Glutamatergic neuron (in vitro differentiated cells): ENCODE data around the gene CYB561D1. TPM values are rescaled to one million over a fixed set of nuclear protein-coding genes. Genes with fewer than 3 reads are reported as not detected.
A peak's percentile ranks its signal among the peaks of the same experiment; 100 is the strongest.

ENCODE experiments used
- DNase-seq: peaks from one replicate; pipeline ENCODE4 v3.0.0; 2022
- H3K27ac Mint-ChIP-seq: one replicate; pipeline ENCODE4 v1.8.0; 2020; ENCODE audit warnings: mild to moderate bottlenecking, mixed read lengths, inconsistent platforms; ENCODE audit not compliant: unreplicated experiment
- H3K27me3 Mint-ChIP-seq: one replicate; pipeline ENCODE4 v1.8.0; 2020; ENCODE audit warnings: mild to moderate bottlenecking, moderate library complexity, mixed read lengths, inconsistent platforms; ENCODE audit not compliant: unreplicated experiment
- H3K36me3 Mint-ChIP-seq: one replicate; pipeline ENCODE4 v1.8.0; 2020; ENCODE audit warnings: mild to moderate bottlenecking, mixed read lengths, inconsistent platforms; ENCODE audit not compliant: unreplicated experiment
- H3K4me1 Mint-ChIP-seq: one replicate; pipeline ENCODE4 v1.8.0; 2020; ENCODE audit warnings: mild to moderate bottlenecking, low read depth, mixed read lengths, inconsistent platforms; ENCODE audit not compliant: unreplicated experiment
- H3K4me3 Mint-ChIP-seq: one replicate; pipeline ENCODE4 v1.8.0; 2020; ENCODE audit warnings: mild to moderate bottlenecking, mixed read lengths, inconsistent platforms; ENCODE audit not compliant: unreplicated experiment
- H3K9me3 Mint-ChIP-seq: one replicate; pipeline ENCODE4 v1.8.0; 2020; ENCODE audit warnings: mild to moderate bottlenecking, moderate library complexity, mixed read lengths, inconsistent platforms; ENCODE audit not compliant: unreplicated experiment
- total RNA-seq: library from RNA; stranded (reverse); fragmentation: NEBNext Ultra II Directional; extraction: Animal tissue kit (Norgen Biotek cat#: 25700); gene quantifications from one replicate; pipeline ENCODE4 v1.2.1, GENCODE V29; 2021; ENCODE audit not compliant: unreplicated experiment
- TF ChIP-seq, protein P1 (sequence below): fragments of 200-600 bp; sonication (generic); IDR thresholded peaks from one replicate; pipeline ENCODE4 v1.5.0; 2021; ENCODE audit not compliant: partially characterized antibody, unreplicated experiment

Gene CYB561D1
- total RNA-seq, 1 donor from 2014 or later: 23.9 TPM

DNA sequence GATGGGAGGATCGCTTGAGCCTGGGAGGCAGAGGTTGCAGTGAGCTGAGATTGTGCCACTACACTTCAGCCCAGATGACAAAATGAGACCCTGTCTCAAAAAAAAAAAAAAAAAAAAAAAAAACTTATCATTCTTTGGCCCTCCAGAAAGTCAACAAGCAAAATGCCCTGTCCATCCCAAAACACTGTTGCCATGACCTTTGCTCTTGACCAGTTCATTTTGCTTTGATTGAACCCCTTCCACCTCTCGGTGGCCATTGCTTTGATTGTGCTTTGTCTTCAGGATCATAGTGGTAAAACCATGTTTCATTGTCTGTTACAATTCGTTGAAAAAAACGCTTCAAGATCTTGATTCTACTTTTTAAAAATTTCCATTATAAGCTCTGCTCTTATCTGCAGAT is 36.1 kb upstream of the CYB561D1 start:
- Mint-ChIP-seq H3K27me3 (no peaks in the 10 kb centered on the region), H3K4me1 (no peaks in the 10 kb centered on the region), H3K4me3 (no peak overlapping the region), H3K9me3 (peaks cover 2% of the 10 kb centered on the region), H3K36me3 (peaks cover 15% of the 10 kb centered on the region), H3K27ac (no peak overlapping the region)
- DNase-seq: no peak
- TF ChIP-seq, protein P1, sequence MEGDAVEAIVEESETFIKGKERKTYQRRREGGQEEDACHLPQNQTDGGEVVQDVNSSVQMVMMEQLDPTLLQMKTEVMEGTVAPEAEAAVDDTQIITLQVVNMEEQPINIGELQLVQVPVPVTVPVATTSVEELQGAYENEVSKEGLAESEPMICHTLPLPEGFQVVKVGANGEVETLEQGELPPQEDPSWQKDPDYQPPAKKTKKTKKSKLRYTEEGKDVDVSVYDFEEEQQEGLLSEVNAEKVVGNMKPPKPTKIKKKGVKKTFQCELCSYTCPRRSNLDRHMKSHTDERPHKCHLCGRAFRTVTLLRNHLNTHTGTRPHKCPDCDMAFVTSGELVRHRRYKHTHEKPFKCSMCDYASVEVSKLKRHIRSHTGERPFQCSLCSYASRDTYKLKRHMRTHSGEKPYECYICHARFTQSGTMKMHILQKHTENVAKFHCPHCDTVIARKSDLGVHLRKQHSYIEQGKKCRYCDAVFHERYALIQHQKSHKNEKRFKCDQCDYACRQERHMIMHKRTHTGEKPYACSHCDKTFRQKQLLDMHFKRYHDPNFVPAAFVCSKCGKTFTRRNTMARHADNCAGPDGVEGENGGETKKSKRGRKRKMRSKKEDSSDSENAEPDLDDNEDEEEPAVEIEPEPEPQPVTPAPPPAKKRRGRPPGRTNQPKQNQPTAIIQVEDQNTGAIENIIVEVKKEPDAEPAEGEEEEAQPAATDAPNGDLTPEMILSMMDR: no peak

DNA sequence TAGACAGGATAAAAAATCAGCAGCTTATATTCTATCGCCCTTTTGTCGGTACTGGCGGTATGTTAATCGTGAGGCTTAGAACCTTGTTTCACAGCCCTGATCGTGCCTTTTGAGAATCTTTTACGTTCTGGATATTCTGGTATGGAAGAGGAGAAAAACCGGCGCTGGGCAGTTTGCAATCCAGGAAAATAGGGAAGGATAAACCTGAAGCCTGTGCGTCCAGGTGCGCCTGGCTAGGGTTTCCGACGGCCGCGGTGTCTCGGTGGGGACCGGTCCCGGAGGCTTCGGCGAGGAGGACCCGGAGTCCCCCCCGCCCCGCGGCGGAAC is 27.8 kb upstream of the CYB561D1 start:
- H3K27ac Mint-ChIP-seq: no peak overlapping the region

DNA sequence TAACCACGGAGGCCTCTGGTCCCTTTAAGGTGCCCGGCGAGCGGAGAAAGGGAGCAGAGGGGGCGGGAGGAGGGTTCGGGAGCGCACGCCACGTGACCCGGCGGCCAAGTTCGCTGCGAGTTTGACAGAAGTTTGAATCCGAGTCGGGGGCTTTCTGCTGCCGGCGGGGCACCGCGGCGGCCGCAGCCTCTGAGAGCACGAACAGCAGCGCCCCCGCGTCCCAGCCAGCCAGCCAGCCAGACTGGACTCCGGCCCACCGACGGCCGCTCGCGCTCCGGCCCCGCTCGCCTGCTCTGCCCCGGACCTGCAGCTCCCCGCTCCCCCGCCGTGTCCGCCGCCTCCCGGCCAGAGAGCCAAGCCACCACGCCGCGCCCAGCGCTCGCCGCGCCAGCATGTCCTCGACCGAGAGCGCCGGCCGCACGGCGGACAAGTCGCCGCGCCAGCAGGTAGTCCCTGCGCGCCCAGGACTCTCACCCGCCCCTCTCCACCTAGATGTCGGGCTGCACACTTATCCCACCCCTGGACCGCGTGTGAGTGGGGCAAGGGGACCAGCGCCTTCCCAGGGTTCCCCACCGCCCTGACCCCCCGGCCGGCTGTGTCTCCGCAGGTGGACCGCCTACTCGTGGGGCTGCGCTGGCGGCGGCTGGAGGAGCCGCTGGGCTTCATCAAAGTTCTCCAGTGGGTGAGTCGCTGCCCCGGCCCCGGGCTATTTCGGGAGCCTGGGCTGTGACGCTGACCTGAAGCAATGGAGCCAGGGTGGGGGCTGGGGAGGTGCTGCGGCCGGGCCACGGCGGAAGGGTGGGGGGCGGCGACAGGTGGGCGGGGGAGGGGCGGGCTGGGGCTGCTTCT is 27.2 kb upstream of the CYB561D1 start, which contains the start of gene SYPL2:
Gene SYPL2 (plus strand): TSS at position 95 of the 849 bp plus-strand sequence. CDS start 298 bp downstream, at position 393.
- peak within 1 kb of the TSS; percentile 82 for H3K4me3 Mint-ChIP-seq
- DNase-seq: peak; percentile 48
- H3K27me3 Mint-ChIP-seq: peaks cover 12% of the 10 kb centered on the region
- H3K36me3 Mint-ChIP-seq: no peaks in the 10 kb centered on the region
- peaks cover 2% of the 10 kb centered on the region for H3K9me3 Mint-ChIP-seq
- no peaks in the 10 kb centered on the region for H3K4me1 Mint-ChIP-seq
- H3K27ac Mint-ChIP-seq: no peak within 1 kb of the TSS
- TF ChIP-seq, protein P1: no peak

More for the DNA sequence above, 27.8 kb upstream of the CYB561D1 start:
- no peaks in the 10 kb centered on the region for H3K36me3 Mint-ChIP-seq
- no peak for DNase-seq
- peaks cover 2% of the 10 kb centered on the region for H3K9me3 Mint-ChIP-seq
- TF ChIP-seq, protein P1: no peak
- peaks cover 12% of the 10 kb centered on the region for H3K27me3 Mint-ChIP-seq
- H3K4me3 Mint-ChIP-seq: peak overlapping the region; percentile 82
- H3K4me1 Mint-ChIP-seq: no peaks in the 10 kb centered on the region

DNA sequence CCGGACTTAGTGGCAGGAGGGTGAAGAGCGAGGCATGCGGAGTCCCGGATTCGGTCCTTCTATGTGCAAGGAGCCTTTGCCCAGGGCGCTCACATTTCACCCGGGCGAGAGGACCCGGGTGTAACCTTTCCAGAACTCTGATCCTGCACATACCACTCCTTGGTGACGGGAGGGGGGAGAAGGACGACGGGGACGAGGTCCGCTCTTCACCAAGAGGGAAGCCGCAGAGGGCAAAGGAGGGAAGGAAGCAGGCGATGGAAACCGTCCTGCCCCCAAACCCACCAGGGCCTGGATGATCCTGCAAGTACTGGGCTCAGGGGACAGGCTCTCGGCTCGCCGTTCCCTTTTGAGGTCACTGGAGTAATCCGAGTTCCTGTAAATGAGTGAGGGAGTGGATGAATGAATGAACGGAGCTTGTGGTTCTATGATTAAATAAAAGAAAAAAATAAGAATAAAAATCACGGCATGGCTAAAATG is 26.6 kb upstream of the CYB561D1 start:
- Mint-ChIP-seq H3K4me3 (peak overlapping the region; percentile 12), H3K9me3 (peaks cover 2% of the 10 kb centered on the region), H3K27ac (no peak overlapping the region), H3K36me3 (no peaks in the 10 kb centered on the region), H3K27me3 (peaks cover 12% of the 10 kb centered on the region), H3K4me1 (no peaks in the 10 kb centered on the region)
- TF ChIP-seq, protein P1: no peak
- no peak for DNase-seq

DNA sequence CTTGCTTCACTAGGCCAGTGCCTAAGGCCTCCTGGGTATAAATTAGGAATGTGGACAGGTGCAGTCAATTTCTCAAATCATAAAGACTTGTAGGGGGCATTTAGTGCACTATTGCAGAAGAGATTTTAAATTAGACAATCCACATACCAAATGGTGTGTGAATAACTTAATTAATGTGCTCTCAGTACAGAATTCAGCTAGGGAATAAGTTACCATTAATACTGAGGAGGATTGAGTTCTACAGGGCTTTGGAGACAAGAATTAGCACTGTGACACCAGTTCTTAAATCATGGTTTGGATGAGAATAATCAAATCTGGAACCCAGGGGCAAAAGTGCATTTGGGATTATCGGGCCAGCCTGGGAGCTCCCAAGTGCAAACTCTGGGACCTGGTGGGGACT is 25.8 kb upstream of the CYB561D1 start:
- peaks cover 2% of the 10 kb centered on the region for H3K9me3 Mint-ChIP-seq
- H3K4me3 Mint-ChIP-seq: no peak overlapping the region
- peaks cover 12% of the 10 kb centered on the region for H3K27me3 Mint-ChIP-seq
- TF ChIP-seq, protein P1: no peak
- no peak for DNase-seq
- H3K36me3 Mint-ChIP-seq: no peaks in the 10 kb centered on the region
- H3K4me1 Mint-ChIP-seq: no peaks in the 10 kb centered on the region
- H3K27ac Mint-ChIP-seq: no peak overlapping the region
